Transverse colon (tissue), 4 donors: ENCODE data around the gene TMEM72. TPM values are rescaled to one million over a fixed set of nuclear protein-coding genes. Genes with fewer than 3 reads are reported as not detected.

ENCODE experiments used
- DNase-seq: peaks from one replicate; pipeline ENCODE4 v3.0.0-alpha.2; 2019
- H3K27ac ChIP-seq, 4 donors: fragments of 200-600 bp; sonication (generic); 2 replicates each; pipeline ENCODE4 v1.5.1; 2016 to 2018; ENCODE audit warnings: inconsistent platforms in 4 of 4
- H3K27me3 ChIP-seq: fragments of 200-600 bp; sonication (generic); 2 replicates; pipeline ENCODE4 v1.5.1; 2017; ENCODE audit warnings: inconsistent platforms
- H3K36me3 ChIP-seq, 4 donors: fragments of 200-600 bp; sonication (generic); 2 replicates each; pipeline ENCODE4 v1.5.1; 2017 to 2019; ENCODE audit warnings: inconsistent platforms in 4 of 4
- H3K4me1 ChIP-seq, 4 donors: fragments of 200-600 bp; sonication (generic); 2 replicates each; pipeline ENCODE4 v1.5.1; 2017 to 2020; ENCODE audit warnings: inconsistent platforms in 4 of 4
- H3K4me3 ChIP-seq, 4 donors: fragments of 200-600 bp; sonication (generic); 1 replicate in 1 of 4; 2 replicates in 3 of 4; pipeline versions ENCODE4 v1.5.1 to v1.6.1; 2017 to 2019; ENCODE audit warnings: inconsistent platforms in 4 of 4
- H3K9me3 ChIP-seq, 2 donors: fragments of 200-600 bp; sonication (generic); 2 replicates each; pipeline ENCODE4 v1.5.1; 2017 to 2019; ENCODE audit warnings: inconsistent platforms in 2 of 2
- CTCF ChIP-seq, 5 experiments: fragments of 200-600 bp in 3 of 5; fragments of 450-650 bp in 2 of 5; sonication (generic) in 3 of 5; IDR thresholded peaks; 1 replicate in 2 of 5; 2 replicates in 3 of 5; pipeline ENCODE4 v1.5.1; 2016 to 2017; ENCODE audit warnings: antibody characterized with exemption in 5 of 5, inconsistent platforms in 3 of 5, mild to moderate bottlenecking in 2 of 5, moderate library complexity in 1 of 5
- EP300 ChIP-seq: sonication (generic); formaldehyde crosslinking; IDR thresholded peaks from one replicate; pipeline ENCODE4 v1.6.1; 2017; ENCODE audit warnings: antibody characterized with exemption, low read depth
- POLR2A ChIP-seq: fragments of 450-650 bp; IDR thresholded peaks from one replicate; pipeline ENCODE4 v1.6.1; 2016; ENCODE audit warnings: antibody characterized with exemption, mild to moderate bottlenecking, moderate library complexity
- POLR2AphosphoS5 ChIP-seq, 3 donors: sonication (generic); formaldehyde crosslinking; IDR thresholded peaks; one replicate each; pipeline ENCODE4 v1.6.1; 2016; ENCODE audit warnings: antibody characterized with exemption in 3 of 3
- WGBS, 2 donors: methylation state at CpG; one replicate each; pipeline ENCODE4 v1.1.5; 2018; ENCODE audit warnings: low coverage in 1 of 2; 5-methylcytosine and 5-hydroxymethylcytosine counted together
- in situ Hi-C, 4 donors: fragments of 200-750 bp; cut with MboI; loops; one replicate each; pipeline versions ENCODE4 v1.15.0 to v1.15.1; 2017; ENCODE audit warnings: low sequenced_read_pairs in 3 of 4, low pct_ligation_motif_present in 1 of 4, low pct_unique_long_range_greater_than_20kb in 1 of 4
- intact Hi-C: fragments of 100-400 bp; cut with DNase I; formaldehyde crosslinking; loops from one replicate; pipeline ENCODE4 v1.15.1; 2023; ENCODE audit warnings: low total_unique reads
- total RNA-seq, 4 donors: library from RNA; depleted of rRNA; stranded (reverse); fragments of >200 nt; gene quantifications; one replicate each; pipeline ENCODE4 v1.1.0, GENCODE V29; 2016

TMEM72 gene
- total RNA-seq, 4 donors from 2014 or later: 9.5 to 49.4 (median 16.5) TPM

GRCh38 chr10:44889834-44890233 lies 21.3 kb upstream of the TMEM72 start:
- H3K27ac ChIP-seq: peak overlapping the region; percentile 70 to 86 (median 81)
- in situ Hi-C loops: no loop called here
- 64 to 80% methylated on average over 1 of the region's 1 CpG for WGBS, 2 donors
- H3K36me3 ChIP-seq: no peaks in the 10 kb centered on the region
- peaks cover 13 to 30% (median 21%) of the 10 kb centered on the region in 4 donors for H3K4me1 ChIP-seq
- no peaks in the 10 kb centered on the region for H3K9me3 ChIP-seq
- H3K27me3 ChIP-seq: no peaks in the 10 kb centered on the region
- no peak overlapping the region for H3K4me3 ChIP-seq
- no peak for TF ChIP-seq POLR2A
- no peak for TF ChIP-seq POLR2AphosphoS5 (IDR thresholded peaks at IDR 0.05)
- no peak for TF ChIP-seq CTCF (IDR thresholded peaks at IDR 0.05)
- no peak for TF ChIP-seq EP300
- no peak for DNase-seq
- intact Hi-C loops: no loop called here

GRCh38 chr10:44890696-44891563 lies 20.2 kb upstream of the TMEM72 start:
- intact Hi-C loops: no loop called here
- Histone ChIP-seq H3K9me3 (no peaks in the 10 kb centered on the region), H3K27ac (peak overlapping the region; percentile 70 to 86 (median 79)), H3K36me3 (no peaks in the 10 kb centered on the region), H3K4me3 (no peak overlapping the region), H3K27me3 (no peaks in the 10 kb centered on the region), H3K4me1 (peaks cover 13 to 30% (median 21%) of the 10 kb centered on the region in 4 donors)
- in situ Hi-C loops: no loop called here
- TF ChIP-seq POLR2AphosphoS5 (IDR thresholded peaks at IDR 0.05): peak in 2 of 3 donors; percentile 21 to 62
- no peak for TF ChIP-seq POLR2A
- no peak for TF ChIP-seq EP300
- TF ChIP-seq CTCF (IDR thresholded peaks at IDR 0.05): no peak
- DNase-seq: peak; percentile 77
- WGBS, 2 donors: 20 to 69% methylated on average over 1 to 6 of the region's 6 CpGs

- Histone ChIP-seq H3K27me3 (no peaks in the 10 kb centered on the region), H3K36me3 (no peaks in the 10 kb centered on the region), H3K4me1 (peaks cover 13 to 30% (median 21%) of the 10 kb centered on the region in 4 donors), H3K4me3 (no peak overlapping the region), H3K9me3 (no peaks in the 10 kb centered on the region), H3K27ac (peak overlapping the region; percentile 70 to 86 (median 79))
- TF ChIP-seq EP300: no peak
- TF ChIP-seq CTCF (IDR thresholded peaks at IDR 0.05): no peak
- TF ChIP-seq POLR2A: no peak
- TF ChIP-seq POLR2AphosphoS5 (IDR thresholded peaks at IDR 0.05): no peak
- no peak for DNase-seq
- WGBS, 2 donors: 78 to 100% methylated on average over 1 of the region's 1 CpG
- in situ Hi-C loops (no loop called here), intact Hi-C loops (no loop called here)
Observed at GRCh38 chr10:44891721-44892120, 19.4 kb upstream of the TMEM72 start.

DNA sequence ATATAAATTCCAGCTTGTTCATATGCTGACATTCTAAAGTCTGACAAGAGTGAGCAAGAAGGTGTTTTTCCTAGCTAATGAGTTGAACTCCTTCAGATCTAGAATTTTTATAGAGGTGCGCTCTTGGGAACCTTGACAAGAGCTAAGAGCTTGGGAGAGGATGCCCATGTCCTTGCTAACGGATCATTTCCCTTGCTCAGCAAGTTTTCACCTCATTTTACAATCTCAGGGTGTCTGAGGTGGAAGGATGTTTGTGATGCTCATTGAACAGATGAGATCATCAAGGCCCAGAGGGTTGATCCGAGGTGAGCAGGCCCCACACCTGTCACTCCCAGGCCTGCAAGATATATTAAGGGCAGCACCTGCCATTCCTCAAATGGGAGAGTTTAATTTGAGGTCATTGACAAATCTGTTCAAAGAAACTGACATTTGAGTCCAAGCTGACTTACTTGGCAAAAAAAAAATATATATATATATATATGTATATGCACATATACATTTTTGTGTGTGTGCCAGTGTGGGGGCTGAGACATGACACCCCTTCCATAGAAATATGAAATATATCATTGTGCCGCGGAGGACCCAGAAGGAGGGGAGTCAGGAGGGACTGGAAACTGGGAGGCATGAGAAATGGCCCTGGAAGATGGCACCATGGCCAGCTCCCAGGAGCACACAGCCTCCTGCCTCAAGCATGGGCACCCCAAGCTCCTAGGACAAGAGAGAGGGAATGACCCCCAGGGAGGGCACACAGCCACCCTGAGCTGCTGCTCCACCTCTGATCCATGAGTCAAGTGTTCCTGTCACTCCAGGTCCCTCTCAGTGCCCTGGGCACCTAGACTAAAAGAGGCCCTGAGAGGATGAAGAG lies 17.3 kb upstream of the TMEM72 start:
- in situ Hi-C loops: no loop called here
- 90 to 94% methylated on average over 3 to 5 of the region's 5 CpGs for WGBS, 2 donors
- Histone ChIP-seq H3K4me1 (peaks cover 13 to 22% (median 17%) of the 10 kb centered on the region in 4 donors), H3K4me3 (no peak overlapping the region), H3K36me3 (no peaks in the 10 kb centered on the region), H3K27me3 (no peaks in the 10 kb centered on the region), H3K9me3 (no peaks in the 10 kb centered on the region), H3K27ac (no peak overlapping the region)
- TF ChIP-seq POLR2AphosphoS5 (IDR thresholded peaks at IDR 0.05): no peak
- no peak for TF ChIP-seq EP300
- no peak for TF ChIP-seq CTCF (IDR thresholded peaks at IDR 0.05)
- DNase-seq: no peak
- intact Hi-C loops: no loop called here
